Left ventricle myocardium inferior (tissue), 1 donor: ENCODE measurements around the gene CHRNE. TPM values are rescaled to one million over a fixed set of nuclear protein-coding genes. Genes with fewer than 3 reads are reported as not detected.
A peak's percentile ranks its signal among the peaks of the same experiment; 100 is the strongest.
"Not testable (repeated sequence)": the region's sequence is repeated elsewhere in the genome, so short reads cannot be mapped to it uniquely, and the experiment has no call there.

Source experiments
- DNase-seq: peaks from one replicate; pipeline ENCODE4 v3.0.0-alpha.2; 2020
- H3K27ac ChIP-seq: fragments of 200-600 bp; replicated peaks from 2 replicates; pipeline ENCODE4 v1.8.0; 2021
- H3K27me3 ChIP-seq: fragments of 200-600 bp; 2 replicates; pipeline ENCODE4 v1.8.0; 2021; ENCODE audit warnings: low read depth
- H3K36me3 ChIP-seq: fragments of 200-600 bp; 2 replicates; pipeline ENCODE4 v1.8.0; 2021
- H3K4me1 ChIP-seq: fragments of 200-600 bp; 2 replicates; pipeline ENCODE4 v1.8.0; 2021
- H3K4me3 ChIP-seq: fragments of 200-600 bp; 2 replicates; pipeline ENCODE4 v1.8.0; 2021; ENCODE audit warnings: mild to moderate bottlenecking, moderate library complexity
- H3K9me3 ChIP-seq: fragments of 200-600 bp; replicated peaks from 2 replicates; pipeline ENCODE4 v1.8.0; 2021
- intact Hi-C: fragments of 100-400 bp; cut with micrococcal nuclease; formaldehyde crosslinking; loops from one replicate; pipeline ENCODE4 v1.11.0; 2022
- total RNA-seq: library from RNA; stranded (reverse); fragmentation: NEBNext Ultra II Directional; extraction: Animal tissue kit (Norgen Biotek cat#: 25700); gene quantifications from one replicate; pipeline ENCODE4 v1.2.1, GENCODE V29; 2021
- TF ChIP-seq, protein P1 (sequence below): fragments of 200-600 bp; IDR thresholded peaks from 2 replicates; pipeline ENCODE4 v1.8.0; 2021; ENCODE audit warnings: antibody characterized with exemption, mild to moderate bottlenecking, borderline replicate concordance
- donor health status: DM: no; HTN: yes; CAD: no; lungs with severe emphysema.

CHRNE gene
- total RNA-seq, 1 donor from 2014 or later: 1.5 TPM

DNA sequence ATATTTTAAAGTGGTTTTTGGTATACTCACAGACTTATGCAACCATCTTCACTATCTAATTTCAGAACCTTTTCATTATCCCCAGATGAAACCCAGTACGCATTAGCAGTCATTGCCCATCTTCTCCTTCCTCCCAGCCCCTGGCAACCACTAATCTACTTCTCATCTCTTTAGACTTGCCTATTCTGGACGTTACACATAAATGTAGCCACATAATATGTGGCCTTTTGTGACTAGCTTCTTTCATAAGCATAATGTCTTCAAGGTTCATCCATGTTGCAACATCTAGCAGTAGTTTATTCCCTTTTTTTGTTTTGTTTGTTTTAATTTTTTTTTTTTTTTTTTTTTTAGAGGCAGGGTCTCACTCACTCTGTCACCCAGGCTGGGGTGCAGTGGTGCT lies 32.0 kb downstream of the CHRNE start:
- intact Hi-C loops: no loop called here
- DNase-seq: no peak
- TF ChIP-seq, protein P1, sequence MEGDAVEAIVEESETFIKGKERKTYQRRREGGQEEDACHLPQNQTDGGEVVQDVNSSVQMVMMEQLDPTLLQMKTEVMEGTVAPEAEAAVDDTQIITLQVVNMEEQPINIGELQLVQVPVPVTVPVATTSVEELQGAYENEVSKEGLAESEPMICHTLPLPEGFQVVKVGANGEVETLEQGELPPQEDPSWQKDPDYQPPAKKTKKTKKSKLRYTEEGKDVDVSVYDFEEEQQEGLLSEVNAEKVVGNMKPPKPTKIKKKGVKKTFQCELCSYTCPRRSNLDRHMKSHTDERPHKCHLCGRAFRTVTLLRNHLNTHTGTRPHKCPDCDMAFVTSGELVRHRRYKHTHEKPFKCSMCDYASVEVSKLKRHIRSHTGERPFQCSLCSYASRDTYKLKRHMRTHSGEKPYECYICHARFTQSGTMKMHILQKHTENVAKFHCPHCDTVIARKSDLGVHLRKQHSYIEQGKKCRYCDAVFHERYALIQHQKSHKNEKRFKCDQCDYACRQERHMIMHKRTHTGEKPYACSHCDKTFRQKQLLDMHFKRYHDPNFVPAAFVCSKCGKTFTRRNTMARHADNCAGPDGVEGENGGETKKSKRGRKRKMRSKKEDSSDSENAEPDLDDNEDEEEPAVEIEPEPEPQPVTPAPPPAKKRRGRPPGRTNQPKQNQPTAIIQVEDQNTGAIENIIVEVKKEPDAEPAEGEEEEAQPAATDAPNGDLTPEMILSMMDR: no peak
- no peaks in the 10 kb centered on the region for H3K9me3 ChIP-seq
- peaks cover 8% of the 10 kb centered on the region for H3K4me1 ChIP-seq
- no peaks in the 10 kb centered on the region for H3K36me3 ChIP-seq
- H3K27me3 ChIP-seq: no peaks in the 10 kb centered on the region
- no peak overlapping the region for H3K4me3 ChIP-seq
- H3K27ac ChIP-seq: no peak overlapping the region

DNA sequence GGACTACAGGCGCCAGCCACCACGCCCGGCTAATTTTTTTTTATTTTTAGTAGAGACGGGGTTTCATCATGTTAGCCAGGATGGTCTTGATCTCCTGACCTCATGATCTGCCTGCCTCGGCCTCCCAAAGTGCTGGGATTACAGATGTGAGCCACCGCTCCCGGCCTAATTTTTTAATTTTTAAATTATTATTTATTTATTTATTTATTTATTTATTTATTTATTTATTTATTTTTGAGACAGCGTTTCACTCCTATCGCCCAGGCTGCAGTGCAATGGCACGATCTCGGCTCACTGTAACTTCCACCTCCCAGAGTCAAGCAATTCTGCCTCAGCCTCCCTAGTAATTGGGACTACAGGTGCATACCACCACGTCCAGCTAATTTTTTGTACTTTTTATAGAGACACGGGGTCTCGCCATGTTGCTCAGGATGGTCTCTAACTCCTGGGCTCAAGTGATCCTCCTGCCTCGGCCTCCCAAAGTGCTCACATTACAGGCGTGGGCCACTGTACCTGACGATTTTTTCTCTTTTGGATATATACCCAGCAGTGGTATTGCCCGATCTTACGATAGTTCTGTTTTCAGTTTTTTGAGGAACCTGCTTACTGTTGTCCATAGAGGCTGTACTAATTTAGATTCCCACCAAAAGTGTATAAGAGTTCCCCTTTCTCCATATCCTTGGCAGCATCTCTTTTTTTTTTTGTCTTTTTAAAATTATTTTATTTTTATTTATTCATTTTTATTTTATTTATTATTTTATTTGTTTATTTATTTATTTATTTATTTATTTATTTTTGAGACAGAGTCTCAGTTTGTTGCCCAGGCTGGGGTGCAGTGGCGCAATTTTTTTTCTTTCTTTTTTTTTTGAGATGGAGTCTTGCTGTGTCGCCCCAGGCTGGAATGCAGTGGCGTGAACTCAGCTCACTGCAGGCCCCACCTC lies 33.6 kb downstream of the CHRNE start:
- H3K27ac ChIP-seq, H3K9me3 ChIP-seq, H3K4me1 ChIP-seq, H3K27me3 ChIP-seq, H3K4me3 ChIP-seq, DNase-seq, H3K36me3 ChIP-seq, intact Hi-C loops: not testable (repeated sequence)

DNA sequence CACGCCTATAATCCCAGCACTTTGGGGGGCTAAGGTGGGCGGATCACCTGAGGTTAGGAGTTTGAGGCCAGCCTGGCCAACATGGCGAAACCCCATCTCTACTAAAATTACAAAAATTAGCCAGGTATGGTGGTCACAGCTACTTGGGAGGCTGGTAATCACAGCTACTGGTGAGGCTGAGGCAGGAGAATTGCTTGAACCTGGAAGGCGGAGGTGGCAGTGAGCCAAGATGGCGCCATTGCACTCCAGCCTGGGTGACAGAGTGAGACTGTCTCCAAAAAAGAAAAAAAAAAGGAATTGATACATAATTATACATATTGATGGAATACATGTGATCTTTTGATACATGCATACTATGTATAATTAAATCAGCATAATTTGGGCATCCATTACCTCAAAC lies 35.4 kb downstream of the CHRNE start:
- intact Hi-C loops, H3K27me3 ChIP-seq, DNase-seq, H3K9me3 ChIP-seq, H3K27ac ChIP-seq, H3K4me3 ChIP-seq, H3K36me3 ChIP-seq: not testable (repeated sequence)
- H3K4me1 ChIP-seq: peaks cover 10% of the 10 kb centered on the region

GRCh38 chr17:4863321-4863720 lies 39.6 kb downstream of the CHRNE start:
- H3K4me3 ChIP-seq: no peak overlapping the region
- H3K4me1 ChIP-seq: peaks cover 37% of the 10 kb centered on the region
- no peaks in the 10 kb centered on the region for H3K36me3 ChIP-seq
- TF ChIP-seq, protein P1: no peak
- no peaks in the 10 kb centered on the region for H3K9me3 ChIP-seq
- H3K27me3 ChIP-seq: no peaks in the 10 kb centered on the region
- H3K27ac ChIP-seq: no peak overlapping the region
- DNase-seq: no peak
- intact Hi-C loops: no loop called here

DNA sequence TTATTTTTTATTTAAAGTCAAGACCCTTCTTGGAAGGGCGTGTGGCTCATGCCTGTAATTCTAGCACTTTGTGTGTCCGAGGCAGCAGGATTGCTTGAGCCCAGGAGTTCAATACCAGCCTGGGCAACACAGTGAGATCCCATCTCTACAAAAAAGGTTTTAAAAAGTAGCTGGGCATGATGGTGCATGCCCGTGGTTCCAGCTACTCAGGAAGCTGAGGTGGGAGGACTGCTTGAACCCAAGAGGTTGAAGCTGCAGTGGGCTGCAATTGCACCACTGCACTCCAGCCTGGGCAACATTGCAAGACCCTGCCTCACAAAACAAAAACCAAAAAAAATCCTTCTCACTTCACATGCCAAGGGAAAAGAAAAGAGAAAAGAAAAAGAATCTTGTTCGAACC lies 40.2 kb downstream of the CHRNE start:
- no peaks in the 10 kb centered on the region for H3K9me3 ChIP-seq
- no peak for DNase-seq
- no peak overlapping the region for H3K27ac ChIP-seq
- H3K36me3 ChIP-seq: no peaks in the 10 kb centered on the region
- H3K27me3 ChIP-seq: no peaks in the 10 kb centered on the region
- peaks cover 43% of the 10 kb centered on the region for H3K4me1 ChIP-seq
- TF ChIP-seq, protein P1: no peak
- H3K4me3 ChIP-seq: no peak overlapping the region
- intact Hi-C loops: no loop called here

- Histone ChIP-seq H3K36me3 (no peaks in the 10 kb centered on the region), H3K4me1 (peaks cover 60% of the 10 kb centered on the region), H3K4me3 (no peak overlapping the region), H3K9me3 (no peaks in the 10 kb centered on the region), H3K27me3 (no peaks in the 10 kb centered on the region), H3K27ac (peak overlapping the region; percentile 89)
- intact Hi-C loops: no loop called here
- TF ChIP-seq, protein P1: no peak
- DNase-seq: no peak
Observed at GRCh38 chr17:4861052-4861451, 41.8 kb downstream of the CHRNE start.
